Testis (tissue), 3 donors: ENCODE measurements around the gene PCBP3. TPM values are rescaled to one million over a fixed set of nuclear protein-coding genes. Genes with fewer than 3 reads are reported as not detected.

Experiments
- DNase-seq: peaks from one replicate; pipeline ENCODE4 v3.0.0-alpha.2; 2019
- H3K27ac ChIP-seq, 2 donors: fragments of 200-600 bp; sonication (generic); one replicate each; pipeline ENCODE4 v1.5.1; 2019
- H3K27me3 ChIP-seq: fragments of 200-600 bp; sonication (generic); one replicate; pipeline ENCODE4 v1.5.1; 2019
- H3K36me3 ChIP-seq: fragments of 200-600 bp; sonication (generic); one replicate; pipeline ENCODE4 v1.5.1; 2017; ENCODE audit warnings: low read depth; ENCODE audit errors: missing control alignments
- H3K4me1 ChIP-seq: fragments of 200-600 bp; sonication (generic); one replicate; pipeline ENCODE4 v1.5.1; 2019
- H3K4me3 ChIP-seq, 2 donors: fragments of 200-600 bp; sonication (generic); one replicate each; pipeline ENCODE4 v1.5.1; 2017 to 2019
- H3K9me3 ChIP-seq: fragments of 200-600 bp; sonication (generic); one replicate; pipeline ENCODE4 v1.5.1; 2017
- POLR2A ChIP-seq: fragments of 450-650 bp; IDR thresholded peaks from one replicate; pipeline ENCODE4 v1.6.1; 2017; ENCODE audit warnings: antibody characterized with exemption, mild to moderate bottlenecking, moderate library complexity
- WGBS, 2 donors: methylation state at CpG; one replicate each; pipeline ENCODE4 v1.1.5; 2018; 5-methylcytosine and 5-hydroxymethylcytosine counted together
- intact Hi-C: fragments of 100-400 bp; cut with DNase I; formaldehyde crosslinking; loops from one replicate; pipeline ENCODE4 v1.15.1; 2023; ENCODE audit warnings: low total_unique reads
- polyA plus RNA-seq: library from polyadenylated mRNA; stranded (reverse); fragments of 350-450 nt; fragmentation: Illumina TruSeq; extraction: RNeasy Lipid Tissue Mini Kit (QIAGEN cat#74804); gene quantifications from one replicate; pipeline ENCODE4 v1.2.3, GENCODE V29; 2014; ENCODE audit warnings: low read depth, low replicate concordance; ENCODE audit not compliant: insufficient read depth
- total RNA-seq, 2 donors: library from RNA; depleted of rRNA; stranded (reverse); fragments of >200 nt; gene quantifications; one replicate each; pipeline ENCODE4 v1.2.3, GENCODE V29; 2016
- TF ChIP-seq, protein P1 (sequence below), 3 experiments: fragments of 450-650 bp in 2 of 3; fragments of 200-600 bp in 1 of 3; sonication (generic) in 1 of 3; IDR thresholded peaks; one replicate each; pipeline ENCODE4 v1.5.1; 2016 to 2019; ENCODE audit warnings: antibody characterized with exemption in 3 of 3, mild to moderate bottlenecking in 2 of 3, moderate library complexity in 1 of 3

Gene PCBP3
- total and polyA plus RNA-seq, 3 donors from 2014 or later = 35.7 to 58.3 (median 38.0) TPM

DNA sequence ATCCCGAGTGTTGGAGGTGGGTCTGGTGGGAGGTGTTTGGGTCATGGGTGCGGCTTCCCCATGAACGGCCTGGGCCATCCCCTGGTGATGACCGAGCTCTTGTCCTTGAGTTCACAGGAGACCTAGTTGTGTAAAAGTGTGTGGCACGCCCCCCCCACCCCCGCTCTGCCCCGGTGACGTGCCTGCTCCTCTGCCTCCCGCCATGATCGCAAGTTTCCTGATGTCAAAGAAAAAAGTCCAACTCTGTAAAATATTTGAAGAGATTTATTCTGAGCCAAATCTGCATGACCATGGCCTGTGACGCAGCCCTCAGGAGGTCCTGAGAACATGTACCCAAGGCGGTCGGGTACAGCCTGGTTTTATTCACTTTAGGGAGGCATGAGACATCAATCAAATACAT, 212.9 kb downstream of the PCBP3 start:
- no peaks in the 10 kb centered on the region for H3K36me3 ChIP-seq
- 93 to 97% methylated on average over 13 of the region's 13 CpGs for WGBS, 2 donors
- no peaks in the 10 kb centered on the region for H3K27me3 ChIP-seq
- TF ChIP-seq, protein P1, sequence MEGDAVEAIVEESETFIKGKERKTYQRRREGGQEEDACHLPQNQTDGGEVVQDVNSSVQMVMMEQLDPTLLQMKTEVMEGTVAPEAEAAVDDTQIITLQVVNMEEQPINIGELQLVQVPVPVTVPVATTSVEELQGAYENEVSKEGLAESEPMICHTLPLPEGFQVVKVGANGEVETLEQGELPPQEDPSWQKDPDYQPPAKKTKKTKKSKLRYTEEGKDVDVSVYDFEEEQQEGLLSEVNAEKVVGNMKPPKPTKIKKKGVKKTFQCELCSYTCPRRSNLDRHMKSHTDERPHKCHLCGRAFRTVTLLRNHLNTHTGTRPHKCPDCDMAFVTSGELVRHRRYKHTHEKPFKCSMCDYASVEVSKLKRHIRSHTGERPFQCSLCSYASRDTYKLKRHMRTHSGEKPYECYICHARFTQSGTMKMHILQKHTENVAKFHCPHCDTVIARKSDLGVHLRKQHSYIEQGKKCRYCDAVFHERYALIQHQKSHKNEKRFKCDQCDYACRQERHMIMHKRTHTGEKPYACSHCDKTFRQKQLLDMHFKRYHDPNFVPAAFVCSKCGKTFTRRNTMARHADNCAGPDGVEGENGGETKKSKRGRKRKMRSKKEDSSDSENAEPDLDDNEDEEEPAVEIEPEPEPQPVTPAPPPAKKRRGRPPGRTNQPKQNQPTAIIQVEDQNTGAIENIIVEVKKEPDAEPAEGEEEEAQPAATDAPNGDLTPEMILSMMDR (IDR thresholded peaks at IDR 0.05) = no peak
- no peak for TF ChIP-seq POLR2A
- no peak overlapping the region for H3K27ac ChIP-seq
- no peak for DNase-seq
- no peaks in the 10 kb centered on the region for H3K9me3 ChIP-seq
- H3K4me3 ChIP-seq = no peak overlapping the region
- H3K4me1 ChIP-seq = no peaks in the 10 kb centered on the region
- intact Hi-C loops = no loop called here

DNA sequence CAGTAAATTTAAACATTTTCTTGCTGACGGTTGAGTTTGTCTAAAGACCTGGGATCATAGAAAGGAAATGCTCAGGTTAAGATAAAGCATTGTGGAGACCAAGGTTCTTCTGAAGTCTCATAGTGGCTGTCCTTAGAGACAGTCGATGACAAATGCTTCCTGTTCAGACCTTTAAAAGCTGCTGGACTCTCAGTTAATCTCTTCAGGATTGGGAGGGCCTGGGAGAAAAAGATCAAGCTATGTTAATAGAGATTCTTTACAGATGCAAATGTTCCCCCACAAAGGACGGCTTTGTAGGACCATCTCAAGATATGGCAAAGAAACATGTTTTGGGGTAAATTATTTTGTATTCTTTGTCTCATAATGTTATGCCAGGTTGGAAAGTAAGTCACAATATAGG, 213.4 kb downstream of the PCBP3 start:
- no peak for TF ChIP-seq POLR2A
- no peak for DNase-seq
- 84 to 89% methylated on average over 3 of the region's 3 CpGs for WGBS, 2 donors
- Histone ChIP-seq H3K4me1 (no peaks in the 10 kb centered on the region), H3K9me3 (no peaks in the 10 kb centered on the region), H3K27me3 (no peaks in the 10 kb centered on the region), H3K4me3 (no peak overlapping the region), H3K36me3 (no peaks in the 10 kb centered on the region), H3K27ac (no peak overlapping the region)
- intact Hi-C loops = no loop called here

DNA sequence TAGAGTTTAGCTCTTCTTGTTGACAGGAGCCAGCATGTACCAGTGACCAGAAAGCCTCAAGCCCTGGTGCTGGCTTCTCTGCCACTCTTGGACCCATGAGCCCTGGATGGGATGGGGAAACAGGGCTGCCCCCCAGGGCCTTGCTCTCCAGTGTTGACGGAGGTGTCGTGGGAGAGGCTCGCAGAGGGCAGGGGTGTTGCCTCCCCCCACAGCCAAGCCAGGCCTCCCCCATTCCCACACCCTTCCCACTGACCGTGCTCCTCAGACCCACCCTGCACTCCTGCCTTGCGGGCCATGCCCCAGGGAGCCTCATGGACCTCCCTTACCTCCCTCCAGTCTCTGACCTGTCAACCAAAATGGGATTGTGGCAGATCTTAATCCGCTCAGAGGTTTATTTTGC, 214.2 kb downstream of the PCBP3 start:
- no peak for DNase-seq

DNA sequence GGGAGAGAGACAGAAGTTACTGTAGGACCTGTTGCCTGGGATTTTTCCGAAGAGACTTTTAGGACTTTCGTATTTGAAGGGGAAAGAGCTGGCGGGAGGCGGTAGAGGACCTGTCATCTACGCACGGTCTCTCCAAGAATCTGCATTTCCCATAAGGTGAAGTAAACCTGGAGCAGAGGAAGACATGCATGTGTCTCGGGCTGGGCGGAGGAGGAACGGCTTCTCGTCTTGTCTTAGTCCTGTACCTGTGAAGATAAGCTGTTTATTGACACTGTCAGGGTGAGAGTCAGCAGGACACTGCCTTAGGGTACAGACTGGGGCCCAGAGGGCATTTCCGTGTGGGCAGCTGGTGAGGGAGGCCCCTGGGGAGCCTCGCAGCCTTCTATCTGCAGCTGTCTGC, 214.7 kb downstream of the PCBP3 start:
- no peaks in the 10 kb centered on the region for H3K27me3 ChIP-seq
- no peak overlapping the region for H3K27ac ChIP-seq
- 91 to 97% methylated on average over 12 of the region's 12 CpGs for WGBS, 2 donors
- H3K9me3 ChIP-seq = no peaks in the 10 kb centered on the region
- H3K4me3 ChIP-seq = no peak overlapping the region
- intact Hi-C loops = no loop called here
- DNase-seq = no peak
- H3K4me1 ChIP-seq = no peaks in the 10 kb centered on the region
- TF ChIP-seq, protein P1 (IDR thresholded peaks at IDR 0.05) = no peak
- TF ChIP-seq POLR2A = no peak
- H3K36me3 ChIP-seq = no peaks in the 10 kb centered on the region

More for the DNA sequence above, 214.2 kb downstream of the PCBP3 start:
- WGBS, 2 donors = 72 to 79% methylated on average over 5 to 6 of the region's 6 CpGs
- Histone ChIP-seq H3K36me3 (no peaks in the 10 kb centered on the region), H3K4me1 (no peaks in the 10 kb centered on the region), H3K9me3 (no peaks in the 10 kb centered on the region), H3K27ac (no peak overlapping the region), H3K4me3 (no peak overlapping the region), H3K27me3 (no peaks in the 10 kb centered on the region)
- no peak for TF ChIP-seq POLR2A
- TF ChIP-seq, protein P1 (IDR thresholded peaks at IDR 0.05) = no peak
- intact Hi-C loops = no loop called here

DNA sequence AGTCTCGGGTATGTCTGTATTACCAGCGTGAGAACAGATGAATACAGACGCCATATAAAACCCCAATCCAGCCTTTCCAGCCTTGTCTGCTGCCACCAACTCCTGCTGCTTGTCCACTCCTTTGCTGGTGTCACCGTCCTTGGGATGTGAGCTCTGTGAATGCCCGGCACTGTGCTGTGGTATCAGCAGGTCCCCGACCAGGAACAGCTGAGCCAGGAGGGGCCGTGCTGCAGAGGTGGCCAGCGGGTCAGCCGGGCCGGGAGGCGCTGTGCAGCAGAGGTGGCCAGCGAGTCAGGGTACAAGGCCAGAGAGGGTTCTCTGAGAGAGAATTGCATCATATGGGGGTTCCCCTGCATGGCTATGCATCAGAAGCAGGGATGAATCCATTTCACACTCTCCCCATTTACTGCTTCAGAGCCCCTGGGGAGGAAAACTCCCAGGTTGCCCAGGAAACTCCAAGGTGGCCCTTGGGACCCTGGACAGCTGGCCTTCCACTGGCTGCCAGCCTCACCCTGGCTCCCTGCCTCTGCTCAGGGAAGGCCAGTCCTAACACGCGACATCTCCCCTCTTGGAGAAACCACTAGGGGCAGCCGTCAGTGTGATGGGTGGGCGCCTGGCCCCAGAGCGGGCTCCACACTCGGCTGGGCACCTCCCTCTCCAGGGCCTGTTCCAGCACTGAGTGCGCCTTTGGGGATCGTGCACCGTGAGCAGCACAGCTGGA, 215.7 kb downstream of the PCBP3 start:
- H3K4me1 ChIP-seq = no peaks in the 10 kb centered on the region
- WGBS, 2 donors = 80 to 87% methylated on average over 4 to 21 of the region's 21 CpGs
- DNase-seq = no peak
- H3K9me3 ChIP-seq = no peaks in the 10 kb centered on the region
- no peaks in the 10 kb centered on the region for H3K36me3 ChIP-seq
- intact Hi-C loops = no loop called here
- no peaks in the 10 kb centered on the region for H3K27me3 ChIP-seq
- no peak overlapping the region for H3K27ac ChIP-seq
- no peak overlapping the region for H3K4me3 ChIP-seq
- TF ChIP-seq POLR2A = no peak
- TF ChIP-seq, protein P1 (IDR thresholded peaks at IDR 0.05) = no peak
